ENCODE measurements around the gene P2RX7. TPM values are rescaled to one million over a fixed set of nuclear protein-coding genes. Genes with fewer than 3 reads are reported as not detected.

Gene P2RX7
- total and polyA plus RNA-seq, 9 of the 15 experiments (the other 6 are each of a cell fraction or from before 2014, with no cell fraction given) = 0.04 to 0.65 (median 0.30) TPM

- 0 out of 2 replicates have a peak, but pooled peaks have one; percentile 53 for TF ChIP-seq ZNF584 (CRISPR knock-in tag; IDR thresholded peaks at IDR 0.05; ENCODE audit: low read depth)
- no peak for TF ChIP-seq CREB5 (CRISPR knock-in tag; IDR thresholded peaks at IDR 0.05)
- no peak for TF ChIP-seq ZBTB5 (IDR thresholded peaks at IDR 0.05)
- no peak for TF ChIP-seq ZNF197 (CRISPR knock-in tag; IDR thresholded peaks at IDR 0.05; ENCODE audit: low read depth)
- peak; percentile 90 for TF ChIP-seq TFAP4 (CRISPR knock-in tag; IDR thresholded peaks at IDR 0.05; ENCODE audit: borderline replicate concordance)
- peak; percentile 79 for TF ChIP-seq KLF16 (IDR thresholded peaks at IDR 0.05)
- TF ChIP-seq CUX1 (CRISPR knock-in tag; IDR thresholded peaks at IDR 0.05) = no peak
- TF ChIP-seq FOS (IDR thresholded peaks at IDR 0.05; ENCODE audit: extremely low read depth, insufficient read length) = no peak
- no peak for TF ChIP-seq ZNF778 (CRISPR knock-in tag; IDR thresholded peaks at IDR 0.05)
- no peak for TF ChIP-seq HOXB6 (CRISPR knock-in tag; IDR thresholded peaks at IDR 0.05; ENCODE audit: borderline replicate concordance)
- no peak for TF ChIP-seq TRIM25 (IDR thresholded peaks at IDR 0.05; ENCODE audit: borderline replicate concordance)
- TF ChIP-seq L3MBTL2 (IDR thresholded peaks at IDR 0.05) = peak; percentile 33; the same call in 1 of the 2 replicates
- TF ChIP-seq ELK3 (CRISPR knock-in tag; IDR thresholded peaks at IDR 0.05) = no peak
- no peak for TF ChIP-seq KHSRP (IDR thresholded peaks at IDR 0.05)
Measured at GRCh38 chr12:121114019-121114639, 18.5 kb upstream of the P2RX7 start (continued).
